Measurements from ENCODE around the gene CAPZB.

DNA sequence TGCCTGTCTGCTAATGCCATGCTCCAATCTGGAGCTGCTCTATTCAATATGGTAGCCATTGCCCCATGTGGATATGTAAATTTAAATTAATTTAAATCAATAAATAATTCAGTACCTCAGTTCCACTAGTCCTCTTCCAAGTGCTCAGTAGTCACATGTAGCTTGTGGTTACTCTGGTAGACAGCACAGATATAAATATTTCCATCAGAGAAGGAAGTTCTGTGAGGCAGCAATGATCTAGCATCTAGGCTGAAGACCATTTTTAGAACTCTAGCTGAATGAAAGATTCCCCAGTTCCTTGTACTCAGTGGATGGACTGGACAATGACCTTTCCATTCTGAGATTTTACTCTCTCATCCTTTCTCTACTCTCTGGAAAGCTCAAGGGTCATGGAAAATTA is 25.8 kb upstream of the CAPZB start:
- TF ChIP-seq CTCF (IDR thresholded peaks at IDR 0.05; ENCODE audit: low read length) (no peak), EZH2 (optimal IDR thresholded peaks at IDR 0.05; ENCODE audit: low read depth, low read length) (no peak)
